ENCODE data around the gene LNPEP.

GRCh38 chr5:96893342-96893741 lies 42.5 kb upstream of the LNPEP start:
- TF ChIP-seq CTCF (IDR thresholded peaks at IDR 0.05; ENCODE audit: insufficient read depth, low read depth, low read length) (no peak), EZH2 (IDR thresholded peaks at IDR 0.05; ENCODE audit: insufficient read depth, low read length) (no peak)

Measured in astrocyte (in vitro differentiated cells and primary cell).